Mesothelial cell of epicardium (in vitro differentiated cells): ENCODE data around the gene STAG1. TPM values are rescaled to one million over a fixed set of nuclear protein-coding genes. Genes with fewer than 3 reads are reported as not detected.
"Not testable (repeated sequence)": the region's sequence is repeated elsewhere in the genome, so short reads cannot be mapped to it uniquely, and the experiment has no call there.

Experiments
- DNase-seq, 2 experiments: peaks; one replicate each; pipeline ENCODE4 v3.0.0; 2021; ENCODE audit warnings: low spot score in 2 of 2; ENCODE audit not compliant: unreplicated experiment in 2 of 2
- H3K27ac Mint-ChIP-seq: 2 replicates; pipeline ENCODE4 v1.8.0; 2021; ENCODE audit warnings: mixed read lengths
- H3K27me3 Mint-ChIP-seq: 2 replicates; pipeline ENCODE4 v1.8.0; 2021; ENCODE audit warnings: low read depth, mixed read lengths
- H3K36me3 Mint-ChIP-seq: 2 replicates; pipeline ENCODE4 v1.8.0; 2021; ENCODE audit warnings: mixed read lengths
- H3K4me1 Mint-ChIP-seq: 2 replicates; pipeline ENCODE4 v1.8.0; 2021; ENCODE audit warnings: mixed read lengths
- H3K4me3 Mint-ChIP-seq: 2 replicates; pipeline ENCODE4 v1.8.0; 2021; ENCODE audit warnings: mild to moderate bottlenecking, moderate library complexity, mixed read lengths
- H3K9me3 Mint-ChIP-seq: 2 replicates; pipeline ENCODE4 v1.8.0; 2021; ENCODE audit warnings: mixed read lengths
- CTCF ChIP-seq: fragments of 200-600 bp; sonication (generic); IDR thresholded peaks from one replicate; pipeline ENCODE4 v1.5.0; 2021; ENCODE audit warnings: antibody characterized with exemption; ENCODE audit not compliant: unreplicated experiment
- total RNA-seq: library from RNA; stranded (reverse); gene quantifications from 3 replicates; pipeline ENCODE4 v1.2.1, GENCODE V29; 2021

The STAG1 gene
- total RNA-seq, 1 donor from 2014 or later, result 51.8 TPM

GRCh38 chr3:136612512-136612911 lies 139.7 kb downstream of the STAG1 start:
- Mint-ChIP-seq H3K36me3 (peaks cover 6% of the 10 kb centered on the region), H3K4me3 (no peak overlapping the region), H3K4me1 (no peaks in the 10 kb centered on the region), H3K27me3 (no peaks in the 10 kb centered on the region), H3K9me3 (no peaks in the 10 kb centered on the region), H3K27ac (no peak overlapping the region)
- no peak for DNase-seq
- TF ChIP-seq CTCF, result no peak

GRCh38 chr3:136606990-136607389 lies 145.2 kb downstream of the STAG1 start:
- peaks cover 29% of the 10 kb centered on the region for H3K36me3 Mint-ChIP-seq

GRCh38 chr3:136606216-136606615 lies 146.0 kb downstream of the STAG1 start:
- H3K4me3 Mint-ChIP-seq, H3K4me1 Mint-ChIP-seq, DNase-seq, H3K9me3 Mint-ChIP-seq, H3K27ac Mint-ChIP-seq, H3K27me3 Mint-ChIP-seq: not testable (repeated sequence)
- H3K36me3 Mint-ChIP-seq, result peaks cover 33% of the 10 kb centered on the region

More at GRCh38 chr3:136606990-136607389, 145.2 kb downstream of the STAG1 start:
- Mint-ChIP-seq H3K4me1 (no peaks in the 10 kb centered on the region), H3K27me3 (no peaks in the 10 kb centered on the region), H3K27ac (no peak overlapping the region), H3K9me3 (no peaks in the 10 kb centered on the region), H3K4me3 (no peak overlapping the region)
- no peak for TF ChIP-seq CTCF
- DNase-seq, result no peak

GRCh38 chr3:136604961-136605360 lies 147.2 kb downstream of the STAG1 start:
- DNase-seq, result no peak
- peaks cover 33% of the 10 kb centered on the region for H3K36me3 Mint-ChIP-seq
- no peaks in the 10 kb centered on the region for H3K27me3 Mint-ChIP-seq
- H3K27ac Mint-ChIP-seq, result peak overlapping the region; percentile 41
- no peaks in the 10 kb centered on the region for H3K9me3 Mint-ChIP-seq
- no peaks in the 10 kb centered on the region for H3K4me1 Mint-ChIP-seq
- no peak overlapping the region for H3K4me3 Mint-ChIP-seq
- TF ChIP-seq CTCF, result no peak

- Mint-ChIP-seq H3K9me3 (no peaks in the 10 kb centered on the region), H3K27me3 (no peaks in the 10 kb centered on the region), H3K4me1 (no peaks in the 10 kb centered on the region), H3K4me3 (no peak overlapping the region), H3K36me3 (peaks cover 37% of the 10 kb centered on the region), H3K27ac (no peak overlapping the region)
- no peak for DNase-seq
- TF ChIP-seq CTCF, result no peak
Observed at GRCh38 chr3:136602818-136603217, 149.4 kb downstream of the STAG1 start.

GRCh38 chr3:136595913-136596697 lies 156.1 kb downstream of the STAG1 start:
- no peak overlapping the region for H3K4me3 Mint-ChIP-seq
- DNase-seq, result no peak
- peaks cover 7% of the 10 kb centered on the region for H3K36me3 Mint-ChIP-seq
- TF ChIP-seq CTCF, result no peak
- H3K4me1 Mint-ChIP-seq, result no peaks in the 10 kb centered on the region
- H3K27ac Mint-ChIP-seq, result no peak overlapping the region
- no peaks in the 10 kb centered on the region for H3K27me3 Mint-ChIP-seq
- H3K9me3 Mint-ChIP-seq, result no peaks in the 10 kb centered on the region
